B cell (primary cell): ENCODE data around the gene FAF1. TPM values are rescaled to one million over a fixed set of nuclear protein-coding genes. Genes with fewer than 3 reads are reported as not detected.

Source experiments
- ATAC-seq: fragments of 200-7000 bp; cut with Tn5 transposase; one replicate; pipeline ENCODE4 v1.10.0; 2021; ENCODE audit warnings: low read depth, mild to moderate bottlenecking, moderate number of reproducible peaks, moderate library complexity
- CTCF ChIA-PET: fragments of 350-600 bp; sonication (Branson Sonifier 250); formaldehyde crosslinking; loops from one replicate; lab custom pipeline; 2021; ENCODE audit warnings: antibody characterized with exemption, inconsistent platforms; lab: Charles Lee
- POLR2A ChIA-PET: fragments of 350-600 bp; sonication (Branson Sonifier 250); formaldehyde crosslinking; loops from one replicate; lab custom pipeline; 2021; ENCODE audit warnings: antibody characterized with exemption; lab: Charles Lee
- DNase-seq: peaks from one replicate; pipeline ENCODE4 v3.0.0; 2013
- H2AFZ ChIP-seq: 2 replicates; pipeline ENCODE4 v1.6.1; 2012; ENCODE audit warnings: mild to moderate bottlenecking, low read depth, low read length; ENCODE audit not compliant: insufficient read depth, poor library complexity, severe bottlenecking
- H3K27ac ChIP-seq, 2 donors: 1 replicate in 1 of 2; 2 replicates in 1 of 2; pipeline ENCODE4 v1.5.1; 2012 to 2013; ENCODE audit warnings: low read length in 2 of 2, mild to moderate bottlenecking in 2 of 2, moderate library complexity in 1 of 2
- H3K27me3 ChIP-seq, 4 experiments: fragments of 200-600 bp in 1 of 4; sonication (generic) in 1 of 4; replicated peaks in 1 of 4; 1 replicate in 2 of 4; 2 replicates in 2 of 4; pipeline versions ENCODE4 v1.6.1 to v1.7.0; 2013 to 2016; ENCODE audit warnings: low read length in 3 of 4, mild to moderate bottlenecking in 2 of 4, mixed read lengths in 1 of 4, moderate library complexity in 1 of 4; ENCODE audit not compliant: insufficient read depth in 4 of 4, control insufficient read depth in 3 of 4; ENCODE audit errors: control extremely low read depth in 1 of 4
- H3K36me3 ChIP-seq, 2 experiments: replicated peaks in 1 of 2; 1 replicate in 1 of 2; 2 replicates in 1 of 2; pipeline versions ENCODE4 v1.6.1 to v1.7.1; 2013; ENCODE audit warnings: low read length in 1 of 2; ENCODE audit not compliant: insufficient read depth in 2 of 2, control insufficient read depth in 1 of 2; ENCODE audit errors: control extremely low read depth in 1 of 2, extremely low read depth in 1 of 2
- H3K4me1 ChIP-seq, 2 donors: fragments of 200-600 bp in 1 of 2; sonication (generic) in 1 of 2; 1 replicate in 1 of 2; 2 replicates in 1 of 2; pipeline versions ENCODE4 v1.5.1 to v1.6.1; 2013 to 2017; ENCODE audit warnings: low read length in 2 of 2; ENCODE audit not compliant: control insufficient read depth in 2 of 2, insufficient read depth in 2 of 2
- H3K4me2 ChIP-seq: replicated peaks from 2 replicates; pipeline ENCODE3; 2012; ENCODE audit warnings: mild to moderate bottlenecking, low read depth, low read length; ENCODE audit not compliant: poor library complexity, severe bottlenecking
- H3K4me3 ChIP-seq, 5 experiments: fragments of 200-600 bp in 1 of 5; sonication (generic) in 1 of 5; 1 replicate in 3 of 5; 2 replicates in 2 of 5; pipeline versions ENCODE4 v1.5.1 to v1.7.0; 2011 to 2016; ENCODE audit warnings: low read length in 4 of 5, mild to moderate bottlenecking in 4 of 5, low read depth in 2 of 5, control low read depth in 1 of 5, moderate library complexity in 1 of 5; ENCODE audit not compliant: insufficient read depth in 1 of 5; ENCODE audit errors: control extremely low read depth in 1 of 5, extremely low read depth in 1 of 5
- H3K79me2 ChIP-seq: fragments of 200-600 bp; sonication (generic); one replicate; pipeline ENCODE4 v1.6.0; 2016; ENCODE audit warnings: low read length; ENCODE audit not compliant: control insufficient read depth, insufficient read depth
- H3K9ac ChIP-seq: fragments of 200-600 bp; sonication (generic); 2 replicates; pipeline ENCODE4 v1.6.1; 2017; ENCODE audit warnings: mild to moderate bottlenecking, low read length, moderate library complexity
- H3K9me3 ChIP-seq, 3 donors: one replicate each; pipeline versions ENCODE4 v1.6.1 to v1.7.1; 2013; ENCODE audit warnings: low read length in 2 of 3; ENCODE audit not compliant: control insufficient read depth in 2 of 3, insufficient read depth in 1 of 3; ENCODE audit errors: control extremely low read depth in 1 of 3
- H4K20me1 ChIP-seq: 2 replicates; pipeline ENCODE4 v1.6.0; 2012; ENCODE audit warnings: mild to moderate bottlenecking, low read length; ENCODE audit not compliant: insufficient read depth, control insufficient read depth, poor library complexity, severe bottlenecking
- H3K27ac Mint-ChIP-seq: one replicate; pipeline ENCODE4 v1.8.0; 2021; ENCODE audit warnings: mixed read lengths
- H3K27me3 Mint-ChIP-seq: one replicate; pipeline ENCODE4 v1.8.0; 2021; ENCODE audit warnings: mixed read lengths
- H3K4me1 Mint-ChIP-seq: one replicate; pipeline ENCODE4 v1.8.0; 2021; ENCODE audit warnings: mixed read lengths
- H3K4me3 Mint-ChIP-seq: one replicate; pipeline ENCODE4 v1.8.0; 2021; ENCODE audit warnings: mixed read lengths
- H3K9me3 Mint-ChIP-seq: one replicate; pipeline ENCODE4 v1.8.0; 2022; ENCODE audit warnings: mixed read lengths; ENCODE audit not compliant: insufficient read depth
- CTCF ChIP-seq: fragments of 200-600 bp; IDR thresholded peaks from one replicate; pipeline ENCODE4 v1.8.0; 2022; ENCODE audit warnings: antibody characterized with exemption, mild to moderate bottlenecking
- EZH2 ChIP-seq: IDR thresholded peaks from 2 replicates; pipeline ENCODE4 v1.6.1; 2012; ENCODE audit warnings: borderline replicate concordance, low read depth, mild to moderate bottlenecking, moderate library complexity, low read length; ENCODE audit not compliant: insufficient read depth, poor library complexity, severe bottlenecking
- WGBS: methylation state at CpG from one replicate; pipeline ENCODE4 v1.1.5; 2013; ENCODE audit warnings: missing lambda C conversion rate; ENCODE audit not compliant: insufficient coverage; 5-methylcytosine and 5-hydroxymethylcytosine counted together
- intact Hi-C: fragments of 100-400 bp; cut with micrococcal nuclease; formaldehyde crosslinking; loops from one replicate; pipeline ENCODE4 v1.10.0; 2022
- polyA plus RNA-seq: library from polyadenylated mRNA; depleted of rRNA; stranded (reverse); fragments of >200 nt; gene quantifications from 2 replicates; pipeline ENCODE4 v1.2.3, GENCODE V29; 2012
- total RNA-seq, 2 donors: library from RNA; stranded (reverse); fragments of 120-200 nt in 1 of 2; gene quantifications; 1 replicate in 1 of 2; 2 replicates in 1 of 2; pipeline versions ENCODE4 v1.2.3 to v1.2.4, GENCODE V29; 2013 to 2022

The FAF1 gene
- total and polyA plus RNA-seq, 2 donors (not counting 1 experiment from before 2014, with no cell fraction given), result 10.1 to 58.4 TPM

- no CpG with 5 or more reads among the region's 1 CpG for WGBS
- no peaks in the 10 kb centered on the region for H3K4me1 ChIP-seq
- ChIA-PET CTCF (no interaction called here), POLR2A (no interaction called here)
- H3K27ac ChIP-seq, result no peak overlapping the region
- Mint-ChIP-seq H3K4me3 (no peak overlapping the region), H3K4me1 (no peaks in the 10 kb centered on the region), H3K9me3 (no peaks in the 10 kb centered on the region), H3K27me3 (no peaks in the 10 kb centered on the region), H3K27ac (no peak overlapping the region)
- intact Hi-C loops, result no loop called here
- peaks cover 12% of the 10 kb centered on the region for H4K20me1 ChIP-seq
- peaks cover 0 to 4% of the 10 kb centered on the region in 2 experiments for H3K36me3 ChIP-seq
- H3K9ac ChIP-seq, result no peak overlapping the region
- no peaks in the 10 kb centered on the region for H3K27me3 ChIP-seq
- TF ChIP-seq CTCF (no peak), EZH2 (no peak)
- DNase-seq (no peak), ATAC-seq (no peak)
- no peak overlapping the region for H2AFZ ChIP-seq
- peaks cover 0 to 6% (median 4%) of the 10 kb centered on the region in 3 donors for H3K9me3 ChIP-seq
- peaks cover 22% of the 10 kb centered on the region for H3K79me2 ChIP-seq
- no peak overlapping the region for H3K4me2 ChIP-seq
- no peak overlapping the region for H3K4me3 ChIP-seq
These were observed 126.9 kb downstream of the FAF1 start for GRCh38 chr1:50833216-50833615.

DNA sequence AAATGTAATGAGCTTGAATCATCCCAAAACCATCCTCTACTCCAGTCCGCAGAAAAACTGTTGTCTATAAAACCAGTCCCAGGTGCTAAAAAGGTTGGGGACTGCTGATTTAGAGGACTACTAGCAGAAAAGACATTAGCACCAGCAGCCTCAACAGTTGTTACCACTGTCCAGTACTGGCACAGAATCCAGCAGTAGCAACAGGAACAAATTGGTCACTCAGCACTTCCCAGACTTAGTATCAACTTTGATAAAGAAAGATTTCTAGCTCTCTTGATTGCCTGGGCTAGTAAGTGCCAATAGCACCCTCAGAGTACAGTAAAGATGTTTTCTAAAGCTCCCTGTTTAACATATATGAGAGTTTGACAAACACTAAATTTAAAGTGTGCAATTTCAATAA, 127.9 kb downstream of the FAF1 start:
- Histone ChIP-seq H3K27me3 (no peaks in the 10 kb centered on the region), H3K79me2 (peaks cover 20% of the 10 kb centered on the region), H3K9me3 (peaks cover 0 to 4% (median 4%) of the 10 kb centered on the region in 3 donors), H4K20me1 (peaks cover 12% of the 10 kb centered on the region), H2AFZ (no peak overlapping the region), H3K27ac (no peak overlapping the region), H3K9ac (no peak overlapping the region), H3K4me2 (no peak overlapping the region), H3K4me1 (no peaks in the 10 kb centered on the region), H3K4me3 (no peak overlapping the region), H3K36me3 (peaks cover 0 to 4% of the 10 kb centered on the region in 2 experiments)
- intact Hi-C loops, result no loop called here
- ATAC-seq, result no peak
- no peak overlapping the region for H3K27ac Mint-ChIP-seq
- no peak overlapping the region for H3K4me3 Mint-ChIP-seq
- TF ChIP-seq CTCF (no peak), EZH2 (no peak)
- no peaks in the 10 kb centered on the region for H3K27me3 Mint-ChIP-seq
- H3K4me1 Mint-ChIP-seq, result no peaks in the 10 kb centered on the region
- no peak for DNase-seq
- H3K9me3 Mint-ChIP-seq, result no peaks in the 10 kb centered on the region
- ChIA-PET POLR2A (no interaction called here), CTCF (interaction anchor here (1.5 kb wide), 1 partner anchor 58 kb away, joined by 3 read pairs; no protein-coding TSS in a partner anchor)
- whole genome bisulfite sequencing, result no CpG with 5 or more reads among the region's 1 CpG
